ENCODE measurements around the gene SEC14L5.

DNA sequence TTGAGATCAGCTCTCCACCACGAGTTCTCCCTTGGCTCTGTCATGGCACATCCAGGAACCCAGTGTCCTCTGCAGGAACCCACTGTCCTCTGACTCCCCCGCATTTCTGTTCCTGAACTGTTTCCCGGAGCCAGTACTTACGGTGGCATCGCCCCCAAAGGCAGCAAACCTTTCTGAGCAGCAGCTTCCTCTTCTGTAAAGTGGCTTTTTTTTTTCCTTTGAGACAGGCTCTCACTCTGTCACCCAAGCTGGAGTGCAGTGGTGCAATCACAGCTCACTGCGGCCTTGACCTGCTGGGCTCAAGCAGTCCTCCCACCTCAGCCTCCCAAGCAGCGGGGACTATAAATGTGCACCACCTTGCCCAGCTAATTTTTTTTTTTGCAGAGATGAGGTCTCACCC lies 43.4 kb downstream of the SEC14L5 start:
- TF ChIP-seq CTCF (IDR thresholded peaks at IDR 0.05; ENCODE audit: insufficient read depth, low read depth, low read length) (no peak), EZH2 (IDR thresholded peaks at IDR 0.05; ENCODE audit: insufficient read depth, low read length) (no peak)

Data from astrocyte (in vitro differentiated cells and primary cell).